Neural progenitor cell (in vitro differentiated cells): ENCODE results near the gene MYO1D.

ENCODE experiments used
- CTCF ChIP-seq: fragments of 200-600 bp; sonication (generic); IDR thresholded peaks from 2 replicates; pipeline ENCODE4 v1.5.1; 2017; ENCODE audit warnings: antibody characterized with exemption, mild to moderate bottlenecking
- EZH2 ChIP-seq: fragments of 200-600 bp; sonication (generic); IDR thresholded peaks from 2 replicates; pipeline ENCODE4 v1.6.1; 2017; ENCODE audit warnings: antibody characterized with exemption, mild to moderate bottlenecking, moderate library complexity

GRCh38 chr17:32746698-32747097, 130.2 kb downstream of the MYO1D start:
- TF ChIP-seq CTCF: no peak
- no peak for TF ChIP-seq EZH2
